DMS114 treated with DMSO at 0.1 percent for 48 hours (cell line): ENCODE data around the gene IFNG-AS1.

Experiments used
- DNase-seq: peaks from one replicate; lab custom pipeline; 2025; ENCODE audit not compliant: unreplicated experiment; lab: John Stamatoyannopoulos, UW

IFNG-AS1 gene

GRCh38 chr12:67993143-67993542 lies 3.9 kb downstream of the IFNG-AS1 start:
- DNase-seq = no peak

GRCh38 chr12:67994046-67994445 lies 4.8 kb downstream of the IFNG-AS1 start:
- no peak for DNase-seq

GRCh38 chr12:67996347-67996746 lies 7.1 kb downstream of the IFNG-AS1 start:
- DNase-seq = no peak

- DNase-seq = no peak
Observed at GRCh38 chr12:67998379-67998778, 9.1 kb downstream of the IFNG-AS1 start.

GRCh38 chr12:67999244-67999643 lies 10.0 kb downstream of the IFNG-AS1 start:
- no peak for DNase-seq

- peak; percentile 15 for DNase-seq
Observed at GRCh38 chr12:68001486-68002466, 12.5 kb downstream of the IFNG-AS1 start.

- DNase-seq = no peak
Observed at GRCh38 chr12:68003777-68004176, 14.5 kb downstream of the IFNG-AS1 start.

GRCh38 chr12:68007033-68007432 lies 17.8 kb downstream of the IFNG-AS1 start:
- no peak for DNase-seq

- DNase-seq = no peak
Observed at GRCh38 chr12:68007466-68007865, 18.2 kb downstream of the IFNG-AS1 start.

- DNase-seq = no peak
Observed at GRCh38 chr12:68011206-68011881, 22.1 kb downstream of the IFNG-AS1 start.

- no peak for DNase-seq
Observed at GRCh38 chr12:68011882-68012207, 22.6 kb downstream of the IFNG-AS1 start.

GRCh38 chr12:68012712-68013111 lies 23.5 kb downstream of the IFNG-AS1 start:
- no peak for DNase-seq

- DNase-seq = no peak
Observed at GRCh38 chr12:68013181-68013580, 23.9 kb downstream of the IFNG-AS1 start.

GRCh38 chr12:68016136-68016535 lies 26.9 kb downstream of the IFNG-AS1 start:
- no peak for DNase-seq

- no peak for DNase-seq
Observed at GRCh38 chr12:68018315-68018714, 29.1 kb downstream of the IFNG-AS1 start.

- no peak for DNase-seq
Observed at GRCh38 chr12:68020049-68020448, 30.8 kb downstream of the IFNG-AS1 start.

GRCh38 chr12:68020699-68021098 lies 31.5 kb downstream of the IFNG-AS1 start:
- DNase-seq = no peak

GRCh38 chr12:68028647-68029046 lies 39.4 kb downstream of the IFNG-AS1 start:
- no peak for DNase-seq

- no peak for DNase-seq
Observed at GRCh38 chr12:68030248-68030647, 41.0 kb downstream of the IFNG-AS1 start.

GRCh38 chr12:68031174-68031573 lies 41.9 kb downstream of the IFNG-AS1 start:
- DNase-seq = no peak

GRCh38 chr12:68031881-68032739 lies 42.9 kb downstream of the IFNG-AS1 start:
- no peak for DNase-seq
